HG02884 (cell line): ENCODE data around the gene MIER2.
"Not testable (repeated sequence)": the region's sequence is repeated elsewhere in the genome, so short reads cannot be mapped to it uniquely, and the experiment has no call there.

Source experiments
- ATAC-seq: cut with Tn5 transposase; IDR thresholded peaks from one replicate; pipeline ENCODE4 v1.9.1; 2021; ENCODE audit warnings: mild to moderate bottlenecking, moderate library complexity; ENCODE audit not compliant: unreplicated experiment

The MIER2 gene

GRCh38 chr19:344625-345319, at the start of gene MIER2:
TSS of gene MIER2 (minus strand) at chr19:344796. CDS start at chr19:344782, 14 bp downstream.
- peak; percentile 65 for ATAC-seq

GRCh38 chr19:393560-393959, 49.0 kb upstream of the MIER2 start:
- ATAC-seq, result not testable (repeated sequence)

DNA sequence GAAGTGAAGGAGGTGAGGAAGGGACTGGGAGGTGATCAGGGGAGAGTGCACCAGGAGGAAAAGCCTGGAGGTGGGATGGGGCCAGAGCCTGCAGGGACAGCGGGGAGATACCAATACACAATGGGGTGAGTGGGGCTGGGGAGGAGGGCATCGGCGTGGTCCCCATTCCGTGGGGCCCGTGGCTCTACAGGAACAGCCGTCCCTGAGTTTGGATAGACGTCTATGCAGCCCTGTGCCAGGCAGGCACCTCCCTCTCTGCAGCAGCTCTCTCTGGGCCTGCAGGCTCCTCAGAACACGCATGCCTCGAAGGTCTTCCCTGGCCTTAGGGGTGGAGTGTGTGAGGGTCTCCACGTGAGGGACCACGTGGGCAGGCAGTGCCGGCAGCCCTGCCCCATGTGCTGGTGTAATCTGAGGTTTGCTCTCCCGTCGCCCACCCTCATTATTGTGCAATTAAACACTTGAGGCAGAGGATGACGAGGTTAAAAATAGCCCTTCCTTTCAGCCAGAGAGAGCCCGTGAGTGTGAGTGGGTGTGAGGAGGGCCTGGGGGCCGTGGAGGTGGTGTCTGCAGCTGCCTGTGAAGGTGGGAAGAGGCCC, 47.9 kb upstream of the MIER2 start:
- ATAC-seq, result no peak

DNA sequence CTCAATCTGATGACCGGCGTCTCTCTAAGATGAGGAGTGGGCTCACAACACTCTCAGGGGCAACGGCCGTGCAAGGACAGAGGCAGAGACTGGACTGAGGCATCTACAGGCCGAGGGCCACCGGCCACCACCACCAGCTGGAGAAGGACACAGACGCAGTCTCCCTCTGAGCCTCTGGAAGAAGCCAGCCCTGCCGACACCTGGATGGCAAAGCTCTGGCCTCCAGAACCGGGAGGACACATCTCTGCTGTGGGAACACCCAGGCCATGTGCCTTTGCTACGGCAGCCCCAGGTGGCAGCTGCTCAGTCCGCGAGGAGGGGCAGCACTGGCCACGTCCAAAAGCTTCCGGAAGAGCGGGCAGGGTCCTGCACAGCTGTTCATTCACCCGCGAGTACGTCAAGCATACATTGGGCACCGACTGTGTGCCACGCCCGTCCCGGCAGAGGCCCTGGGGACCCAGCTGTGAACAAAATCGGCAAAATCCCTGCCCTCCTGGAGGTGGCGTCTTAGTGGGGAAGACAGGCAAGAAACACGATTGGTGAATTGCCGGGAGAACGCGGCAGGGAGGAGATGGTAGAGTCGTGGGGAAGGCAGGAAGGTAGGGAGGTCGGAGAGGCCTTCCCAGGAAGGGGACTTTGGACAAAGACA, 47.3 kb upstream of the MIER2 start:
- ATAC-seq, result no peak

DNA sequence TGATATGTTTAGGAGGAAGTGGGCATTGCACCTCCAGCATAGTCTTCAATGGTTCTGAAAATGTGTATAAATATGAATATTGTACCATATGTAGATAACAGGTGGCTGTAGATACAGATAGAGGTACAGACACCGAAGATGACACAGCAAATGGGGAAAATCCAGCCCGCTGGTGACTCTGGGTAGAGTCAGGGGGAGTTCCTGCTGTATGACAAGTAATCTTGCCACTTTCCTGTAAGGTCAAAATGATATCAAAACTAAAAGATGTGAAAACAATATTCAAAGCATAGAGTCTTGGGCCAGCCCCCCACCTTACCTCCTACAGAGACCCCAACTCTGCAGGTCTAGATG, 46.6 kb upstream of the MIER2 start:
- ATAC-seq, result no peak

DNA sequence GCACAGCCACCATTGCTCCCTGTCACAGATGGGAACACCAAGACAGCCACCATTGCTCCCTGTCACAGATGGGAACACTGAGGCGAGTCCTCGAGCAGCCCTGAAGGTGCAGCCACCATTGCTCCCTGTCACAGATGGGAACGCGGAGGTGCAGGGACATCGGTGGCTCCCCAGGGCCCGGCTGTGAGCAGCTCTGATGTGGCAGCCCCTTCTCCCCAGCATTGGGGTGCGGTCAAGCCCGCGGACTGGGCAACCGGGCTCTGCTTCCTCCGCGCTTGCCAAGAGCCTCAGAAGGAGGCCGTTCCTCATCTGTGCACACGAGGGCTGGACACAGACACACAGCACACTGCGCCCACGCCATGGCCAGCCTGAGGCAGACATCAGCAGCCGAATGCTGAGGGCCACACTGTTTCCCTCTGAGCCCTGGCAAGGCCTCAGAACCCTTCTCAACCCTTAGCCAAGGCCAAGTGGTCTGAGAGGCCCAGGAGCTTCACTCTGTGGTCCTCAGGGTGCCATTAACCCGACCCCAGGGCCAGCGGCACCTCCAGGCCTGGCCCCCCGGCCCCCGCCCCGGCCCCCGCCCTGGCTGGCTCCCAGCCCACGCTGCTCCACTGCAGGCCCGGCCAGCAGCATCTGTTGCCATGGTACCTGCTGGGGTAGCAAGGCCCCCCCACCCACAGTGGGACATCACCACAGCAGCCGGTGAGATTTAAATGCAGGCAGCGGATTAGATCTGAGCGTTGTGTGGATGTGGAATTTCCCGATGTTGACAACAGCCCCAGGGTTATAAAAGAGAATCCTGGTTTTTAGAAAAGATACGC, 46.0 kb upstream of the MIER2 start:
- no peak for ATAC-seq

GRCh38 chr19:389935-390289, 45.3 kb upstream of the MIER2 start:
- ATAC-seq, result no peak

- no peak for ATAC-seq
Measured at GRCh38 chr19:389255-389934, 44.8 kb upstream of the MIER2 start.

- ATAC-seq, result no peak
Measured at GRCh38 chr19:388691-389090, 44.1 kb upstream of the MIER2 start.

DNA sequence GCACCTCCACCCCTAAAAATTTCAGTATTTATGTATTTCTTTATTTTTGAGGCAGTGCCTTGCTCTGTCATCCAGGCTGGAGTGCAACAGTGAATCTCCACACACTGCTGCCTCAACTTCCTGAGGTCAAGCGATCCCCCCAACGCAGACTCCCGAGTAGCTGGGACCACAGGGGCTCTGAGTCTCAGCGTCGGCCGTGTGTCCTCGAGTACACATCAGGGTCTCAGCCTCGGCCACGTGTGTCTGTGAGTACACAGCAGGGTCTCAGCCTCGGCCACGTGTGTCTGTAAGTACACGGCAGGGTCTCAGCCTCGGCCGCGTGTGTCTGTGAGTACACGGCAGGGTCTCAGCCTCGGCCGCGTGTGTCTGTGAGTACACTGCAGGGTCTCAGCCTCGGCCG, 43.2 kb upstream of the MIER2 start:
- no peak for ATAC-seq

GRCh38 chr19:386632-387301, 42.2 kb upstream of the MIER2 start:
- not testable (repeated sequence) for ATAC-seq

- ATAC-seq, result not testable (repeated sequence)
Measured at GRCh38 chr19:386189-386588, 41.6 kb upstream of the MIER2 start.

GRCh38 chr19:384799-385169, 40.2 kb upstream of the MIER2 start:
- ATAC-seq, result no peak

GRCh38 chr19:383922-384798, 39.6 kb upstream of the MIER2 start:
- no peak for ATAC-seq

- ATAC-seq, result no peak
Measured at GRCh38 chr19:383040-383439, 38.4 kb upstream of the MIER2 start.

GRCh38 chr19:382578-382977, 38.0 kb upstream of the MIER2 start:
- ATAC-seq, result not testable (repeated sequence)

DNA sequence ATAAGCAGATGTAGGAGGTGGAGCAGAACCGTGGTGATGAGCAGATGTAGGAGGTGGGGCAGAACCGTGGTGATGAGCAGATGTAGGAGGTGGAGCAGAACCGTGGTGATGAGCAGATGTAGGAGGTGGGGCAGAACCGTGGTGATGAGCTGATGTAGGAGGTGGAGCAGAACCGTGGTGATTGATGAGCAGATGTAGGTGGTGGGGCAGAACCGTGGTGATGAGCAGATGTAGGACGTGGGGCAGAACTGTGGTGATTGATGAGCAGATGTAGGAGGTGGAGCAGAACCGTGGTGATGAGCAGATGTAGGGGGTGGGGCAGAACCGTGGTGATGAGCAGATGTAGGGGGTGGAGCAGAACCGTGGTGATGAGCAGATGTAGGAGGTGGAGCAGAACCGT, 37.3 kb upstream of the MIER2 start:
- not testable (repeated sequence) for ATAC-seq

DNA sequence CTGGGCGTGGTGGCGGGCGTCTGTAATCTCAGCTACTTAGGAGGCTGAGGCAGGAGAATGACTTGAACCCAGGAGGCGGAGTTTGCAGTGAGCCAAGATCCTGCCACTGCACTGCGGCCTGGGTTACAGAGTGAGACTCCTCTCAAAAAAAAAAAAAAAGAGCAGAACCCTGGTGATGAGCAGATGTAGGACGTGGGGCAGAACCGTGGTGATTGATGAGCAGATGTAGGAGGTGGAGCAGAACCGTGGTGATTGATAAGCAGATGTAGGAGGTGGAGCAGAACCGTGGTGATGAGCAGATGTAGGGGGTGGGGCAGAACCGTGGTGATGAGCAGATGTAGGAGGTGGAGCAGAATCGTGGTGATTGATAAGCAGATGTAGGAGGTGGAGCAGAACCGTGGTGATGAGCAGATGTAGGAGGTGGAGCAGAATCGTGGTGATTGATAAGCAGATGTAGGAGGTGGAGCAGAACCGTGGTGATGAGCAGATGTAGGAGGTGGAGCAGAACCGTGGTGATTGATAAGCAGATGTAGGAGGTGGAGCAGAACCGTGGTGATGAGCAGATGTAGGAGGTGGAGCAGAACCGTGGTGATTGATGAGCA, 36.1 kb upstream of the MIER2 start:
- not testable (repeated sequence) for ATAC-seq

- no peak for ATAC-seq
Measured at GRCh38 chr19:379796-380195, 35.2 kb upstream of the MIER2 start.
